ENCODE measurements around the gene RPS26.
"Not testable (repeated sequence)": the region's sequence is repeated elsewhere in the genome, so short reads cannot be mapped to it uniquely, and the experiment has no call there.

Gene RPS26

DNA sequence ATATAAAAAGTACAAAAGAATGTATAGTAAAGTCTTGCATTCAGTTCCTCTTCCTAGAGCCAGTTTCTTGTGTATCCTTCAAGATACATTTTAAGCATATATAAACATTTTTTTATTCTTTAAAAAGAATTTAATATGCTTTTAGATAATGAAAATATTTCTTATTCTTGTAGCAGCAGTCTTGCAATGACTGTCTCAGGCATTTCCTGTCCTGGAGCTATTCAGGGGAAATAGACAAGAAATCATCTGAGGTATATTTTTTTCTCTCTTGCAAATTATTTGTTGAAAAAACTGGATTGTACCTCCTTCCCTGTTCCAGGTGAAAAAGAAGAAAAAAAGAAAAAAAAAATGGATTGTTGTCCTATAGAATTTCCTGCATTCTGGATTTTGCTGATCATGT, 21.3 kb downstream of the RPS26 start:
- ChIA-PET CTCF (interaction anchor here (1.4 to 3.7 kb wide), 4 partner anchors 16 to 325 kb away, joined by 4 to 14 read pairs (median 6); partner anchors contain the start of gene PA2G4), POLR2A (interaction anchor here (0.5 kb wide), 1 partner anchor 15 kb away, joined by 3 read pairs; no protein-coding TSS in a partner anchor)
- TF ChIP-seq, protein P1, sequence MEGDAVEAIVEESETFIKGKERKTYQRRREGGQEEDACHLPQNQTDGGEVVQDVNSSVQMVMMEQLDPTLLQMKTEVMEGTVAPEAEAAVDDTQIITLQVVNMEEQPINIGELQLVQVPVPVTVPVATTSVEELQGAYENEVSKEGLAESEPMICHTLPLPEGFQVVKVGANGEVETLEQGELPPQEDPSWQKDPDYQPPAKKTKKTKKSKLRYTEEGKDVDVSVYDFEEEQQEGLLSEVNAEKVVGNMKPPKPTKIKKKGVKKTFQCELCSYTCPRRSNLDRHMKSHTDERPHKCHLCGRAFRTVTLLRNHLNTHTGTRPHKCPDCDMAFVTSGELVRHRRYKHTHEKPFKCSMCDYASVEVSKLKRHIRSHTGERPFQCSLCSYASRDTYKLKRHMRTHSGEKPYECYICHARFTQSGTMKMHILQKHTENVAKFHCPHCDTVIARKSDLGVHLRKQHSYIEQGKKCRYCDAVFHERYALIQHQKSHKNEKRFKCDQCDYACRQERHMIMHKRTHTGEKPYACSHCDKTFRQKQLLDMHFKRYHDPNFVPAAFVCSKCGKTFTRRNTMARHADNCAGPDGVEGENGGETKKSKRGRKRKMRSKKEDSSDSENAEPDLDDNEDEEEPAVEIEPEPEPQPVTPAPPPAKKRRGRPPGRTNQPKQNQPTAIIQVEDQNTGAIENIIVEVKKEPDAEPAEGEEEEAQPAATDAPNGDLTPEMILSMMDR (IDR thresholded peaks at IDR 0.05; ENCODE audit: insufficient read depth, low read length, missing control alignments) = no peak
- H3K4me3 ChIP-seq (ENCODE audit: low read depth, low read length) = no peak overlapping the region
- no peak for DNase-seq (ENCODE audit: low read depth, low spot score)

DNA sequence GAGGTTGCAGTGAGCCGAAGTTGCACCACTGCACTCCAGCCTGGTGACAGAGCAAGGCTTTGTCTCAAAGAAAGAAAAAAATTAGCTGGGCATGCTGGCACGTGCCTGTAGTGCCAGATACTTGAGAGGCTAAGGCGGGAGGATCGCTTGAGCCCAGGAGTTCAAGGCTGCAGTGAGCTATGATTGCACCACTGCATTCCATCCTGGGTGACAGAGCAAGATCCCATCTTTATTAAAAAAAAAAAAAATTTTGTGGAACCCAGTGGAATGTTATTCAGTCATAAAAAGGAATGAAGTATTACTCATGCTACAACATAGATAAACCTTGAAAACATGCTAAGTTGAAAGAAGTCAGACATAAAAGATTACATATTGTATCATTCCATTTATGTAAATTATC, 29.9 kb downstream of the RPS26 start:
- TF ChIP-seq, protein P1 (IDR thresholded peaks at IDR 0.05; ENCODE audit: insufficient read depth, low read length, missing control alignments) = no peak
- CTCF ChIA-PET = interaction anchor here (1.2 to 2.6 kb wide), 2 partner anchors 11 to 118 kb away, joined by 3 to 5 read pairs; partner anchors contain the start of gene SMARCC2
- DNase-seq (ENCODE audit: low read depth, low spot score) = no peak
- POLR2A ChIA-PET = interaction anchor here (0.6 to 0.7 kb wide), 2 partner anchors 43 to 401 kb away, joined by 3 to 5 read pairs; no protein-coding TSS in a partner anchor
- no peak overlapping the region for H3K4me3 ChIP-seq (ENCODE audit: low read depth, low read length)

- CTCF ChIA-PET = interaction anchor here (0.8 to 1.3 kb wide), 2 partner anchors 11 to 27 kb away, joined by 3 to 4 read pairs; no protein-coding TSS in a partner anchor
- no peak overlapping the region for H3K4me3 ChIP-seq (ENCODE audit: low read depth, low read length)
- POLR2A ChIA-PET = no interaction called here
- DNase-seq (ENCODE audit: low read depth, low spot score) = no peak
- TF ChIP-seq, protein P1 (IDR thresholded peaks at IDR 0.05; ENCODE audit: insufficient read depth, low read length, missing control alignments) = no peak
Measured at GRCh38 chr12:56074396-56074795, 32.7 kb downstream of the RPS26 start.

- DNase-seq (ENCODE audit: low read depth, low spot score); H3K4me3 ChIP-seq (ENCODE audit: low read depth, low read length); POLR2A ChIA-PET: not testable (repeated sequence)
- CTCF ChIA-PET = interaction anchor here (1.0 to 2.2 kb wide), 6 partner anchors 13 to 340 kb away, joined by 3 to 6 read pairs (median 4); partner anchors contain the start of gene PA2G4
Measured at GRCh38 chr12:56077966-56078365, 36.2 kb downstream of the RPS26 start.

GRCh38 chr12:56078427-56078826, 36.7 kb downstream of the RPS26 start:
- ChIA-PET CTCF (interaction anchor here (1.0 to 2.2 kb wide), 8 partner anchors 12 to 340 kb away, joined by 3 to 27 read pairs (median 4); partner anchors contain the start of gene PA2G4), POLR2A (interaction anchor here (0.8 to 1.6 kb wide), 2 partner anchors 26 to 38 kb away, joined by 3 to 10 read pairs; partner anchors contain the start of genes PA2G4 and RPL41)
- DNase-seq (ENCODE audit: low read depth, low spot score) = no peak
- TF ChIP-seq, protein P1 (IDR thresholded peaks at IDR 0.05; ENCODE audit: insufficient read depth, low read length, missing control alignments) = no peak
- no peak overlapping the region for H3K4me3 ChIP-seq (ENCODE audit: low read depth, low read length)

DNA sequence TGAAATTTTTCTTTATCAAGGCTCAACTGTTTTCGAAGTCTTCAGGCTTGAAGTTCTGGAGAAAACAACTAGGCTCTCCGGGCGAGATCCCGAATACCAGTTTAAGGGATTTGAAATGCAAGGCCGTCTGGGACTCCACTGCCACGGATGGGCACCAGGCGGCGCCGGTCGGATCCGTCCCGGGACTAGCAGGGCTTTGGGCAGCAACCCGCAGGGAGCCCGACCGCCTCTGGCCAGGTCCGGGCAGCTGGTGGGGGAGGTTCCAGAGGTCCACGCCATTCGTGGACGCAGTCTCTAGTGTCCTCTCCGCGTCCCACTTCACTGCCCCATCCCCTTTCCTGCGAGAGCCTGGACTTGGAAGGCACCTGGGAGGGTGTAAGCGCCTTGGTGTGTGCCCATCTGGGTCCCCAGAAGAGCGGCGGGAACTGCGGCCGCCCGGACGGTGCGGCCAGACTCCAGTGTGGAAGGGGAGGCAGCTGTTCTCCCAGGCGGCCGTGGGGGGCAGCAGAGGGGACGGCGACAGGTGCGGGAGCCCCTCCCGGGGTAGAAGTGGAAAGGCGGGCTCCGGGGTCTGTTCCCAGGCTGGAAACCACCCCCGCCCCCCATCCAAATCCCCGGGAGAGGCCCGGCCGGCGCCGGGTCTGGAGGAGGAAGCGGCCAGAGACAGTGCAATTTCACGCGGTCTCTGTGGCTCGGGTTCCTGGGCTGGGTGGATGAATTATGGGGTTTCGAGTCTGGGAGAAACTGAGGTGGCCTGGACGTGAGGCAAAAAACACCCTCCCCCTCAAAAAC, 37.4 kb downstream of the RPS26 start:
- TF ChIP-seq, protein P1 (IDR thresholded peaks at IDR 0.05; ENCODE audit: insufficient read depth, low read length, missing control alignments) = peak; percentile 85
- POLR2A ChIA-PET = interaction anchor here (0.8 to 1.6 kb wide), 2 partner anchors 25 to 38 kb away, joined by 3 to 10 read pairs; partner anchors contain the start of genes PA2G4 and RPL41
- CTCF ChIA-PET = interaction anchor here (0.8 to 3.0 kb wide), 18 partner anchors 11 to 341 kb away, joined by 3 to 27 read pairs (median 4); partner anchors contain the start of genes PA2G4 and ZC3H10
- DNase-seq (ENCODE audit: low read depth, low spot score) = no peak
- H3K4me3 ChIP-seq (ENCODE audit: low read depth, low read length) = peak overlapping the region; percentile 67
